Pons (tissue), 1 donor: ENCODE measurements around the gene DSP.

ENCODE experiments used
- DNase-seq: peaks from one replicate; pipeline ENCODE4 v3.0.0-alpha.2; 2016; ENCODE audit warnings: low spot score

Gene DSP

DNA sequence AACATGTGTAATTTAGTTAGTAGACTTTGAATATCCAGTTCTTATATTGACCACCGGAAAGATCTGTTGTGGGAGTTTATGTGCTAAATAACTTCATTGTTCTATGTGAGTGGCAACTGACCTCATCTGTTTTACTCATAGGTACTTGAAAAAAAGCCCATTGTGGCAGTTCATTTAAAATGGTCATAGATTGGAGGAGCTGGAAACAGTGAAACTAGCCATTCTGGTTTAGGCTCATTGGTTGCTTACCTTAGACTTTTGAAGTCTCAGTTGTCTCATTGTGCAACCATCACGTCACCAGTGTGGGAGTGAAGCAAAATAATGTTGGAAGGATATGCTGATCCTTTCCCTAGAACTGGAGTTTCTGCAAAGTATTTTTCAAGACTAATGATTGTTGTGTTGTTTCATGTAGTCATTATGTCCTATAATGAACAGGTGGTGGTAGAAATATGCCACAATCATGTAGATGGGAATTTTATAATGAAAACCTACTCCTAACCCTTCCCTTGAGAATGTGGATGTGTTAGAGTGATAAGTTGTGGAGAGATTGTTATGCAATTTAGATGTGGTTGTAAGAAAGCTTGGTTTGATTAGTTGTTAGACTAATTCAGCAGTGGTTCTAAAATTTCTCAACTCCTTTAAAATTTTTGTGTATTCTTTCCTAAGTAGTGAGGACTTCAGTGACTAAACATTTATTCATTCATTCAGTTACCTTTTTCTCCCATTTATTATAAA lies 18.3 kb downstream of the DSP start:
- DNase-seq: no peak

DNA sequence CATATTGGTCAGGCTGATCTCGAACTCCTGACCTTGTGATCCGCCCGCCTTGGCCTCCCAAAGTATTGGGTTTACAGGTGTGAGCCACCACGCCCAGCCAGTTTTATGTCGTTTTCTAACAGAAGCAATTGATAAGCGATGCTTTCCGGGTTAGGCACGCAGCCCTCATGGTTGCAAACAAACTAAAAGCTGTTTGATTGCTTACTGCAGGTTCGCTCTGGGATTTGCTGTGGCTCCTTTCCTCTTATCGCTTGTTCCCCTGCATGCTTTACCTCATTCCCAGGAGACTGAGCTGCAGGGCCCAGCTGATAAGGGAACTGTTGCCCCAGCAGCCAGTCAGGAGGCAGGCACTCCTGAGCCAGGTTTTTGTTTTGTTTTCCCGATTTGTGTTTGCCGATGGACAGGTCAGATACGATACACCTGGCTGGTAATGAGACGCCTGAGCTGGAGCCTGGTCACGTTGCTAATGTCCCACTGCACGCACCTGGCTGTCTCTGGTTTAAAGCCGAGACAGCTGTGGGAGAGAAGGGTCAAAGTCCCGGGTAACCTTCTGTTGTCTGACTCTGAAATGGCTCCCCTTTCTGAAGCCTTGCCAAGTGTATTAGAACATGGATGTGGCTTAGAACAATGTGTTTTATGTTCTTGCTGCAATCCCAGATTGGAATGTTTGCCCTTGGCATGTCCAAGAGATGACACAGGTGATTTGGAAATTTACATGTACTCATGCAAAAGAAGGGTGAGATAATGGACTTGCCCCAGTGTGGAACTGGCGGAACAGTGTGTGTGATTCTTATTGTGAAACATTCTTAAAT lies 19.9 kb downstream of the DSP start:
- DNase-seq: no peak

DNA sequence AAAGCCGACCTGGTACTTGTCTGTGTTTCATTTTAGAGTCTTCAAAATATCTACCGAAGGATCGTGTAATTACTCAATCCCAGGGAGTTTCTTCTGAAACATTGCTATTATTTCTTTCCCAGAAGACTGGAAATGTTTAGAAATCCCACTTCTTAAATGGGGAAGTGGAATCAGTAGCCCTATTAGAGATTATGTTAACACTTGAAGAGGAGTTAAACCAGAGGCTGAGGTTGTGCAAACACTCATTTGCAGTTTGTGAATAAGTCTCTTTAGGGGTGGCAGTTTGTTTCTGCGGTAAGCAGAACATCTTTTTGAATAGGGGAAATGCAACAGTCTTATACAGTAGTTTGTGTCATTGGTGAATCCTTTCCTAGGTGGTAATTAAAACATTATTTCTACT lies 21.3 kb downstream of the DSP start:
- no peak for DNase-seq

DNA sequence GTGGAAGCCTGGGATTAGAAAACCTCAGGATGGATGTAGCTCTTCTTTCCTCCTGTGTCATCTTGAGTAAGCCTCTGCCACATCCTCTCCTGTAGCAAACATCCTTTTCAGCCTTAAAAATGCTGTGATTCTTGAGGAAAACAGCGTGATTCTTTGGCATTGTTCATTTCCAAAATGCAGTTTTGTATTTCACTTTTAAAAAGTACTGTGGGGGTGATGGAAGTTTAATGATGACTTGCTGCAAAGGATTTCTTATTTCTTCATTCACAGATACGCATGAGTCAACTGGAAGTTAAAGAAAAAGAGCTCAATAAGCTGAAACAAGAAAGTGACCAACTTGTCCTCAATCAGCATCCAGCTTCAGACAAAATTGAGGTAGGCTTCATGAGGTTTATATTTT lies 24.6 kb downstream of the DSP start:
- no peak for DNase-seq

DNA sequence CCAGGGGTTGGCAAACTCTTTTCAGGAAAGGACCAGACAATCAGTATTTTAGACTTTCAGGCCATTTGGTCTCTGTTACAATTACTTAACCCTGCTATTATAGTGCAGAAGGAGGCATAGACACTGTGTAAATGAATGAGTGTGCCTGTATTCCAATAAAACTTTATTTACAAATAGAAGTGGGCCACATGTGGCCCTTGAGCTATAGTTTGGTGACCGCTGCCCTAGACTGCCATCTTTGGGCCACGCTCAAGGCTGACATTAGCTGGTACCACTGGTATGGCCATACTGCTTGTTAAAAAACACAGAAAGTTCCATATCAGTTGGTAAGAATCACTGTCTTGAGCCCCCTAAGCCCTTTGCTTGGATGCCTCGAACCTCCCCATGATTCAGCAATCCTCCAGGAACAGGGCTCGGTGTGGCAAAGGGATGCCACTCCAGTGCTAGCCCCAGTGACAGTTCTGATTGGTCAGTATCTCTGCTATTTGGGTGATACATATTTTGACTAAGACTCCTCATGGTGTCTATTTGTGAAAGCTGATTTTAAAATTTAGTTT lies 25.2 kb downstream of the DSP start:
- DNase-seq: no peak

GRCh38 chr6:7568021-7568420 lies 26.6 kb downstream of the DSP start:
- no peak for DNase-seq

DNA sequence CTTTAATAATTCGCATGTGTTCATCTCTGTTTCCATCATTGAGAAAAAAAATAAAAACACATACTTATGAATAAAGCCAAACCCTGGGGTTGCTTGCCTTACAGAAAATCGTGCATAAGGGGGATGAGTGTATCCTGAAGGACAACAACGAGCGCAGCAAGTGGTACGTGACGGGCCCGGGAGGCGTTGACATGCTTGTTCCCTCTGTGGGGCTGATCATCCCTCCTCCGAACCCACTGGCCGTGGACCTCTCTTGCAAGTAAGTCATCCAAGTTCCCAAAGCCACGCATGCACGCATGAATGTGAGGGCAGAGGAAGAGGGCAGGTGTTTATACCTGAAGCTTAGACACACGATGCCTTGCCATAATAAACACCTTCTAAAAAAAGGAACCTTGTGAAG lies 27.6 kb downstream of the DSP start:
- no peak for DNase-seq

GRCh38 chr6:7572213-7572943 lies 30.9 kb downstream of the DSP start:
- DNase-seq: no peak

DNA sequence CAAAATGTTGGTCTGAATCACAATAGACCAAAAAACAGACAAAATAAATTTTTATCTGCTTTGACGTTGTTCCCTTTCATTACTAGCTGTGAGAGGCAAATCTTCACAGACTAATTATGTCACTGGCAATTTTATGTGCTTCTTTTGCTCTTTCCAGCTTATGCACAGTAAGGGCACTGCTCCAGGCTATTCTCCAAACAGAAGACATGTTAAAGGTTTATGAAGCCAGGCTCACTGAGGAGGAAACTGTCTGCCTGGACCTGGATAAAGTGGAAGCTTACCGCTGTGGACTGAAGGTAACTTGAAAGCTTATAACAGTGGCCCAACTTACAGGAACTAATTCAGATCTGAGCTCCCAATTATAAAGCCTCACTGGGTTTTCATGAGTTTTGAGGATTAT lies 33.0 kb downstream of the DSP start:
- no peak for DNase-seq

DNA sequence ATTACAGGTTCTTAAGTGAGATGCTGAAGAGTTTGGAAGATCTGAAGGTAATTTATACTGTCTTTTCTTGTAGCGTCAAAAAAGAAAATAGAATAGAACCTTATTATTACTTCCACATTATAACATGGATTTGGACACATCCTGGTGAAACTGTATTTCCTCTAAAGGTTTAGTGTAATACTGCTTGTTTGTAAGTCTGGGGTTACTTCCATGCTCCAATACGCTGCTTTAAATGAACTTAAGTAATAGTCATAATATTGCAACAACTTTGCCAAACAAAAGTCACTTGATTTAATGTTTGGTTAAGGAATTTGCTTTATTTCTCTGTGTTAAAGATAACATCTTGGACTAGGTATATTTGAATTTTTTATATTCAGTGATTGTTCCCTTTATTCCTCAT lies 37.0 kb downstream of the DSP start:
- no peak for DNase-seq

DNA sequence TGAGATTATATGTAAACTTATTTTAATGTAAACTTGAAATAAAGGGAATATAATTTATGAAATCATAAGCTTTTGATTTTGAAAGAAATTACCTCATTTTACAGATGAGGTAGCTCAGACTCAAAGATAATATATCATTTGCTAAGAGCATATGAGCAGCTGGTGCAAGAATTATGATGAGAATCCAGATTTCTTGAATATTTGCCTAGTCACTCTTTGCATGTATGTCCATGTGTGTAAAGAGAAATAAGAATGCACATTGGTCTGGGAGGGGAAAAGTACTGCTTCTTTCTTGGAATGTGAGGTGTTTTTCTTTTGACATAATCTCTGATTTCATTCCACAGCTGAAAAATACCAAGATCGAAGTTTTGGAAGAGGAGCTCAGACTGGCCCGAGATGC lies 37.5 kb downstream of the DSP start:
- no peak for DNase-seq

DNA sequence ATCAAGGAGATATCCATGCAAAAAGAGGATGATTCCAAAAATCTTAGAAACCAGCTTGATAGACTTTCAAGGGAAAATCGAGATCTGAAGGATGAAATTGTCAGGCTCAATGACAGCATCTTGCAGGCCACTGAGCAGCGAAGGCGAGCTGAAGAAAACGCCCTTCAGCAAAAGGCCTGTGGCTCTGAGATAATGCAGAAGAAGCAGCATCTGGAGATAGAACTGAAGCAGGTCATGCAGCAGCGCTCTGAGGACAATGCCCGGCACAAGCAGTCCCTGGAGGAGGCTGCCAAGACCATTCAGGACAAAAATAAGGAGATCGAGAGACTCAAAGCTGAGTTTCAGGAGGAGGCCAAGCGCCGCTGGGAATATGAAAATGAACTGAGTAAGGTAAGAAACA lies 38.4 kb downstream of the DSP start:
- no peak for DNase-seq

DNA sequence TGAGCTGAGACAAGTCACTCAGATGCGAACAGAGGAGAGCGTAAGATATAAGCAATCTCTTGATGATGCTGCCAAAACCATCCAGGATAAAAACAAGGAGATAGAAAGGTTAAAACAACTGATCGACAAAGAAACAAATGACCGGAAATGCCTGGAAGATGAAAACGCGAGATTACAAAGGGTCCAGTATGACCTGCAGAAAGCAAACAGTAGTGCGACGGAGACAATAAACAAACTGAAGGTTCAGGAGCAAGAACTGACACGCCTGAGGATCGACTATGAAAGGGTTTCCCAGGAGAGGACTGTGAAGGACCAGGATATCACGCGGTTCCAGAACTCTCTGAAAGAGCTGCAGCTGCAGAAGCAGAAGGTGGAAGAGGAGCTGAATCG lies 39.1 kb downstream of the DSP start:
- DNase-seq: no peak

GRCh38 chr6:7580927-7581618 lies 39.6 kb downstream of the DSP start:
- no peak for DNase-seq

GRCh38 chr6:7585287-7585930 lies 43.9 kb downstream of the DSP start:
- DNase-seq: no peak

- no peak for DNase-seq
Measured at GRCh38 chr6:7587631-7588100, 46.2 kb downstream of the DSP start.

- no peak for DNase-seq
Measured at GRCh38 chr6:7588506-7588905, 47.0 kb downstream of the DSP start.

DNA sequence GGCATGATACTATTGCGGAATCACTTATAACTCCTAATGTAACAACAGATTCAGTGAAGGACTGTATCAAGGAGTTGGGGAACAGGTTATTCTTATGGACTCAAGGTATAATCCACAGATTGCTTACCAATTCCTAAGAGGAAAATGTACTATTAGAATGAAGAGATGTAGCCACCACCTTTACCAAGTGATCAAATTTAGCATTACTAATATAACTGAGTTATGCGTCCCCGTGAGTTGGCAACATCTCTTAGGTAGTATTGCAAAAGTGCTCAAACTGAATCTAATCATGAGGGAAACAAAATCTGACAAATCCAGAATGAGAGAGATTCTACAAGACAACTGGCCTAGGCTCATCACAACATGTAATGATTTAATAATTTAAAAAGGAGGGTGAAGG lies 47.8 kb downstream of the DSP start:
- DNase-seq: no peak

- DNase-seq: peak; percentile 92
Measured at GRCh38 chr6:7589949-7590917, 48.8 kb downstream of the DSP start, which contains the start of gene SNRNP48. Gene SNRNP48 (plus strand): TSS chr6:7590198. CDS start chr6:7590258, 60 bp downstream.

GRCh38 chr6:7590918-7591302 lies 49.4 kb downstream of the DSP start:
- DNase-seq: peak; percentile 22
